Activated T-cell treated with anti-CD3 and anti-CD28 coated beads, Interleukin-2, amount 50 U/mL, for 24 hours (primary cell): ENCODE results near the gene TAF4.

ENCODE experiments used
- DNase-seq: peaks from one replicate; pipeline ENCODE4 v3.0.0-alpha.2; 2020
- H3K27ac Mint-ChIP-seq: 2 replicates; pipeline ENCODE4 v1.8.0; 2020; ENCODE audit warnings: mild to moderate bottlenecking, mixed read lengths
- H3K27me3 Mint-ChIP-seq: 2 replicates; pipeline ENCODE4 v1.8.0; 2020; ENCODE audit warnings: mixed read lengths
- H3K36me3 Mint-ChIP-seq: 2 replicates; pipeline ENCODE4 v1.8.0; 2020; ENCODE audit warnings: low read depth, mixed read lengths
- H3K4me1 Mint-ChIP-seq: 2 replicates; pipeline ENCODE4 v1.8.0; 2020; ENCODE audit warnings: low read depth, mixed read lengths
- H3K4me3 Mint-ChIP-seq: 2 replicates; pipeline ENCODE4 v1.8.0; 2020; ENCODE audit warnings: mild to moderate bottlenecking, moderate library complexity, mixed read lengths
- H3K9me3 Mint-ChIP-seq: 2 replicates; pipeline ENCODE4 v1.8.0; 2020; ENCODE audit warnings: mixed read lengths

The TAF4 gene

GRCh38 chr20:62046431-62046830, 19.2 kb downstream of the TAF4 start:
- Mint-ChIP-seq H3K27ac (no peak overlapping the region), H3K36me3 (peaks cover 14% of the 10 kb centered on the region), H3K4me3 (no peak overlapping the region), H3K27me3 (no peaks in the 10 kb centered on the region), H3K9me3 (no peaks in the 10 kb centered on the region), H3K4me1 (peaks cover 46% of the 10 kb centered on the region)
- no peak for DNase-seq

GRCh38 chr20:62045529-62046285, 20.0 kb downstream of the TAF4 start:
- H3K4me1 Mint-ChIP-seq = peaks cover 47% of the 10 kb centered on the region
- H3K27me3 Mint-ChIP-seq = no peaks in the 10 kb centered on the region
- no peak overlapping the region for H3K27ac Mint-ChIP-seq

GRCh38 chr20:62045118-62045517, 20.6 kb downstream of the TAF4 start:
- no peak overlapping the region for H3K27ac Mint-ChIP-seq
- H3K4me1 Mint-ChIP-seq = peaks cover 48% of the 10 kb centered on the region
- H3K27me3 Mint-ChIP-seq = no peaks in the 10 kb centered on the region
- no peak overlapping the region for H3K4me3 Mint-ChIP-seq
- peaks cover 11% of the 10 kb centered on the region for H3K36me3 Mint-ChIP-seq
- H3K9me3 Mint-ChIP-seq = no peaks in the 10 kb centered on the region
- DNase-seq = no peak

More at GRCh38 chr20:62045529-62046285, 20.0 kb downstream of the TAF4 start:
- Mint-ChIP-seq H3K36me3 (peaks cover 14% of the 10 kb centered on the region), H3K4me3 (no peak overlapping the region), H3K9me3 (no peaks in the 10 kb centered on the region)
- no peak for DNase-seq

- Mint-ChIP-seq H3K9me3 (no peaks in the 10 kb centered on the region), H3K27ac (no peak overlapping the region), H3K36me3 (peaks cover 14% of the 10 kb centered on the region), H3K4me3 (no peak overlapping the region), H3K4me1 (peaks cover 48% of the 10 kb centered on the region), H3K27me3 (no peaks in the 10 kb centered on the region)
- DNase-seq = no peak
Measured at GRCh38 chr20:62044631-62045030, 21.1 kb downstream of the TAF4 start.

GRCh38 chr20:62043131-62043914, 22.4 kb downstream of the TAF4 start:
- no peaks in the 10 kb centered on the region for H3K27me3 Mint-ChIP-seq
- DNase-seq = no peak
- no peak overlapping the region for H3K4me3 Mint-ChIP-seq
- H3K9me3 Mint-ChIP-seq = no peaks in the 10 kb centered on the region
- H3K27ac Mint-ChIP-seq = no peak overlapping the region
- peaks cover 14% of the 10 kb centered on the region for H3K36me3 Mint-ChIP-seq
- peaks cover 50% of the 10 kb centered on the region for H3K4me1 Mint-ChIP-seq

- Mint-ChIP-seq H3K36me3 (peaks cover 18% of the 10 kb centered on the region), H3K27ac (no peak overlapping the region), H3K4me1 (peaks cover 55% of the 10 kb centered on the region), H3K27me3 (no peaks in the 10 kb centered on the region), H3K9me3 (peaks cover 2% of the 10 kb centered on the region), H3K4me3 (no peak overlapping the region)
- DNase-seq = no peak
Measured at GRCh38 chr20:62042025-62042820, 23.5 kb downstream of the TAF4 start.

- Mint-ChIP-seq H3K27ac (peak overlapping the region; percentile 33), H3K27me3 (no peaks in the 10 kb centered on the region), H3K9me3 (peaks cover 2% of the 10 kb centered on the region), H3K36me3 (peaks cover 17% of the 10 kb centered on the region), H3K4me3 (no peak overlapping the region), H3K4me1 (peaks cover 56% of the 10 kb centered on the region)
- DNase-seq = no peak
Measured at GRCh38 chr20:62040933-62041332, 24.7 kb downstream of the TAF4 start.

- H3K27me3 Mint-ChIP-seq = no peaks in the 10 kb centered on the region
- no peak for DNase-seq
- H3K36me3 Mint-ChIP-seq = peaks cover 17% of the 10 kb centered on the region
- peaks cover 2% of the 10 kb centered on the region for H3K9me3 Mint-ChIP-seq
- no peak overlapping the region for H3K4me3 Mint-ChIP-seq
- H3K4me1 Mint-ChIP-seq = peaks cover 53% of the 10 kb centered on the region
- no peak overlapping the region for H3K27ac Mint-ChIP-seq
Measured at GRCh38 chr20:62040381-62040922, 25.2 kb downstream of the TAF4 start.

GRCh38 chr20:62039738-62040137, 25.9 kb downstream of the TAF4 start:
- no peaks in the 10 kb centered on the region for H3K27me3 Mint-ChIP-seq
- peak overlapping the region; percentile 41 for H3K27ac Mint-ChIP-seq
- peaks cover 2% of the 10 kb centered on the region for H3K9me3 Mint-ChIP-seq
- peaks cover 17% of the 10 kb centered on the region for H3K36me3 Mint-ChIP-seq
- no peak overlapping the region for H3K4me3 Mint-ChIP-seq
- no peak for DNase-seq
- peaks cover 55% of the 10 kb centered on the region for H3K4me1 Mint-ChIP-seq

- Mint-ChIP-seq H3K27ac (peak overlapping the region; percentile 93), H3K36me3 (peaks cover 11% of the 10 kb centered on the region), H3K9me3 (peaks cover 2% of the 10 kb centered on the region), H3K4me1 (peaks cover 66% of the 10 kb centered on the region), H3K4me3 (no peak overlapping the region), H3K27me3 (no peaks in the 10 kb centered on the region)
- DNase-seq = no peak
Measured at GRCh38 chr20:62032609-62033368, 32.9 kb downstream of the TAF4 start.

- Mint-ChIP-seq H3K4me3 (peak overlapping the region; percentile 19), H3K4me1 (peaks cover 65% of the 10 kb centered on the region), H3K27ac (peak overlapping the region; percentile 93)
Measured at GRCh38 chr20:62031462-62032092, 34.1 kb downstream of the TAF4 start.

GRCh38 chr20:62030834-62031434, 34.7 kb downstream of the TAF4 start:
- no peak for DNase-seq
- H3K27ac Mint-ChIP-seq = peak overlapping the region; percentile 93
- H3K4me3 Mint-ChIP-seq = peak overlapping the region; percentile 19
- peaks cover 6% of the 10 kb centered on the region for H3K36me3 Mint-ChIP-seq
- H3K27me3 Mint-ChIP-seq = no peaks in the 10 kb centered on the region
- no peaks in the 10 kb centered on the region for H3K9me3 Mint-ChIP-seq
- H3K4me1 Mint-ChIP-seq = peaks cover 68% of the 10 kb centered on the region

More at GRCh38 chr20:62031462-62032092, 34.1 kb downstream of the TAF4 start:
- Mint-ChIP-seq H3K27me3 (no peaks in the 10 kb centered on the region), H3K36me3 (peaks cover 6% of the 10 kb centered on the region), H3K9me3 (no peaks in the 10 kb centered on the region)
- DNase-seq = no peak

GRCh38 chr20:62030357-62030756, 35.3 kb downstream of the TAF4 start:
- Mint-ChIP-seq H3K9me3 (no peaks in the 10 kb centered on the region), H3K4me1 (peaks cover 70% of the 10 kb centered on the region), H3K27ac (peak overlapping the region; percentile 93), H3K27me3 (no peaks in the 10 kb centered on the region), H3K4me3 (peak overlapping the region; percentile 10), H3K36me3 (peaks cover 7% of the 10 kb centered on the region)
- no peak for DNase-seq
